ENCODE measurements around the gene SCNM1.

DNA sequence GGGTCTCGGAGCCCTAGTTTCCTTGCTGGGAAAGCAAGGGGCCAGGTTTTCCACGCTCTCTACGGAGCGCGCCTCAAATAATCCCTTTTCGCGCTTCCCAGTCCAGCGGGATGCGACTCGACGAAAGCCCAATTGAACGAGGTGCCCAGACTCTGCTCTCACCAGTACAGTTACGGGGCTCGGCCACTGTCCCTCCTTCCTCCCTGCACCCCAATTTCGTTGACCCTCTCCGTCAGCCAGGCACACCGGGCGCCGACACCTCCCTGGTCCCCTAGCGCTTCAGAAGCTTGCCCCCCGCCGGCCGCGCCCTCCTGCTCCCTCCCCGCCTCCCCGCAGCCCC is 19.9 kb upstream of the SCNM1 start:
- TF ChIP-seq, protein P1, sequence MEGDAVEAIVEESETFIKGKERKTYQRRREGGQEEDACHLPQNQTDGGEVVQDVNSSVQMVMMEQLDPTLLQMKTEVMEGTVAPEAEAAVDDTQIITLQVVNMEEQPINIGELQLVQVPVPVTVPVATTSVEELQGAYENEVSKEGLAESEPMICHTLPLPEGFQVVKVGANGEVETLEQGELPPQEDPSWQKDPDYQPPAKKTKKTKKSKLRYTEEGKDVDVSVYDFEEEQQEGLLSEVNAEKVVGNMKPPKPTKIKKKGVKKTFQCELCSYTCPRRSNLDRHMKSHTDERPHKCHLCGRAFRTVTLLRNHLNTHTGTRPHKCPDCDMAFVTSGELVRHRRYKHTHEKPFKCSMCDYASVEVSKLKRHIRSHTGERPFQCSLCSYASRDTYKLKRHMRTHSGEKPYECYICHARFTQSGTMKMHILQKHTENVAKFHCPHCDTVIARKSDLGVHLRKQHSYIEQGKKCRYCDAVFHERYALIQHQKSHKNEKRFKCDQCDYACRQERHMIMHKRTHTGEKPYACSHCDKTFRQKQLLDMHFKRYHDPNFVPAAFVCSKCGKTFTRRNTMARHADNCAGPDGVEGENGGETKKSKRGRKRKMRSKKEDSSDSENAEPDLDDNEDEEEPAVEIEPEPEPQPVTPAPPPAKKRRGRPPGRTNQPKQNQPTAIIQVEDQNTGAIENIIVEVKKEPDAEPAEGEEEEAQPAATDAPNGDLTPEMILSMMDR (conservative IDR thresholded peaks at IDR 0.05 in 1 of 2, IDR thresholded peaks at IDR 0.05 in 1 of 2; ENCODE audit: low read depth in 1 of 2, low read length in 2 of 2) = no peak
- TF ChIP-seq EZH2 (IDR thresholded peaks at IDR 0.05; ENCODE audit: low read length, missing control alignments) = no peak
